HG03139 (cell line): ENCODE results near the gene IGHMBP2.
"Not testable (repeated sequence)": the region's sequence is repeated elsewhere in the genome, so short reads cannot be mapped to it uniquely, and the experiment has no call there.

ENCODE experiments used
- ATAC-seq: cut with Tn5 transposase; IDR thresholded peaks from one replicate; pipeline ENCODE4 v1.9.1; 2021; ENCODE audit not compliant: unreplicated experiment

Gene IGHMBP2

DNA sequence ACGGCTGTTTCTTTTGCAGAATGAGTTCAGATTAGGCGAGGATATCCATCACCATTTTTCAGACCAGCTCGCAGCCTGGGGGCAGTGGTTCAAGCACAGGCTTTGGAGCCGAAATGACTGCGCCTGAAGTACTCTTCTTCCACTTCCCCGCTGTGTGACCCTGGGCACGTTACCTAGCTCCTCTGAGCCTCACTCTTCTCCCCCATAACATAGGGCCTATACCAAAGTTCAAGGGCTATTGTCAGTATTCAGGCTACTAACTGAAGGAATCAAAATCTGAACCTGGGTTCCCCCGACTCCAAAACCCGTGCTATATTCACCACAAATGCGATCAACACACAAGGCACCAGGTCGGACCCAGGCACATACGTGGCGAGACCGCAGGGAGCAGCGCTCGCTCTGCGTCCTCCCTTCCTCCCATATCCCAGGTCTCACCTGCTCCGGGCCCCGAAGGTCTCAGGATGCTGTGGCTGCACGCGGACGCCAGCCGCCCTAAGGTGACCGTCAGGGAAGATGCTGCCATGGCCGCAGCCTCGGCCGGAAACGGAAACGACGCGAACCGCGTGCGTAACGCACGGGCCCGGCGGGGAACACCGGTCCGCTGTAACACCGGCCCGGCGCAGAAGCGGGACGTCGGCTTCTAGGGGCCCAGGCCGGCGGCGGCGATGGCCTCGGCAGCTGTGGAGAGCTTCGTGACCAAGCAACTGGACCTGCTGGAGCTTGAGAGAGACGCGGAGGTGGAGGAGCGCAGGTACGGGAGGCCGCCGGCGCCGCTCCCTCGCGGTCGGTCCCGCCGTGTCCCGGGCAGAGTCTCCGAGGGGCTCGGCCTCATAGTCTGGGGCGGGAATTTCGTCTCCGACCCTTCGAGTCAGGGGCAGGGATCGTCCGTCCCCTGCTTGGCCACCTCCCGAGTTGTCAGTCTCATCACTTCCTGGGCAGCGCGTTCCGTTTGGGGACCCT is at the start of gene IGHMBP2, which contains the start of gene MRPL21:
IGHMBP2 (plus strand) TSS at position 604 of the 960 bp plus-strand sequence; CDS start at position 666, 62 bp downstream.
MRPL21 (minus strand) TSS at position 545 of the 960 bp plus-strand sequence; CDS start at position 523, 22 bp downstream.
- peak; percentile 69 for ATAC-seq

DNA sequence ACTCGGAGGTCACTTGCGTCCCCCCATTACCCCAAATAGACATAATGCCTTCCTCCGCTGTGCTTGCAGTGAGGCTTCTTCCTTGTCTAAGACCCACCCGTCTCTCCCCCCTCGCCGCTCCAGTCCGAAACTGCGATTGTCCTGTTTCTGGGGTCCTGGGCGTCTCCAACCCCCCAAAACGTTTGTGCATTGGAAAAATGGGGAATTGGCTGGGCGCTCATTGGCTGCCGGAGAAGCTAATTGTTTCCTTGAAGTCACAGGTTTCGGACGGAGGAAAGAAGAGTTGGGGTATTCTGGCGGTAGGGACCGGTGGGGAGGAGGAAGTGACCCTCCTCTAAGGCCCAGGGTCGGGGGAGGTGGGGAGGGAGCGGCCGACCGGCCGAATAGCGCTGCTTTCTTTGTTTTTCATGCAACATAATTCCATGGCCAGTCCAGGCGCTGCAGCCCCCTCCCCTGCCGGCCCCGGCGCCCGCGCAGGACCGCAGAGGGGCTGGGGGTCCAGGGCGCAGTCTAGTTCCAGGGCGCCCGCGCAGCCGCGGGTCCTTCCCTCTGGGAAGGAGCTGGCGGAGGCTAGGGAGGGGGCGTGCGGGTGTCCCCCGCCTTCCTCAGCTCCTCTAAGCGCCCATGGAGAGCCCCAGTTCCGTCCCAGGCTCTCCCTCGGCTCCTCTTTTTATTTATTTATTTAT is 49.3 kb upstream of the IGHMBP2 start:
- ATAC-seq = no peak

GRCh38 chr11:68855205-68855981 is 48.3 kb upstream of the IGHMBP2 start:
- ATAC-seq = no peak

DNA sequence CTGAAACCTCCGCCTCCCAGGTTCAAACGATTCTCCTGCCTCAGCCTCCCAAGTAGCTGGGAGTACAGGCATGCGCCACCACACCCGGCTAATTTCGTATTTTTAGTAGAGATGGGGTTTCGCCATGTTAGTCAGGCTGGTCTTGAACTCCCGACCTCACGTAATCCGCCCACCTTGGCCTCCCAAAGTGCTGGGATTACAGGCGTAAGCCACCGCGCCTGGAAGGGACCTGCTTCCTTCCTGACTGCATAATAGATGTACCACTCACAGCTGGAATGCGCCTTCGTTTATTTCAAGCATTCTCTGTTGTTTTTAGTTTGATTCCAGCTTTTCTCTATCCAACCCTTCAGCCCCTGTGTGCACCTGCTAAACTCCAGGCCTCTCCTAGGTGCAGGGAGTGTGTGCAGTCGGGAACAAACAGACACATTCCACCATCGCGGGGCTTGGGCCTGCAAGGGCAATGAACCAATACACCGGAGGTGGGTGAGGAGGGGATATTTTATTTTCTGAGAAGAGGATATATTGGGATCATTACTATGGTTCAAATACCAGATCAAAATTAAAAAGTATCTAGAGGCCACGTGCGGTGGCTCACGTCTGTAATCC is 47.2 kb upstream of the IGHMBP2 start:
- not testable (repeated sequence) for ATAC-seq

DNA sequence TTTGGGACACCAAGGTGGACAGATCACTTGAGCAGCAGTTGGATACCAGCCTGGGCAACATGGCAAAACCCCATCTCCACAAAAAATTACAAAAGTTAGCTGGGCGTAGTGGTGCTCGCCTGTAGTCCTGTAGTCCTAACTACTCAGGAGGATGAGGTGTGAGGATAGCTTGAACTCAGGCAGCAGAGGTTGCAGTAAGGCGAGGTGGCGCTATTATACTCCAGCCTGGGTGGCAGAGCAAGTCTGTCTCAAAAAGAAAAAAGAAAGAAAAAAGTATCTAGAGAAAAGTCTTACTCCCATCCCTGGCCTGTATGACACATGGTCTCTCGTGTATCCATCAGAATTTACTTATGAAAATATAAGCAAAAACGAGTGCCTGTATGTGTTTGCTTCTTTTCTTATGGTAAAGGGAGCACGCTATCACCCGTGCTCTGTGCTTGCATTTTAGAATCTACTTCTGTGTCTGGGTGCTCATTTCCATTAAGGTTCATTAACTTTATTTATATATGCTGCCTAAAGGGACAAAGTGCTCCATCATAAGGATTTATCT is 46.6 kb upstream of the IGHMBP2 start:
- ATAC-seq = no peak

- no peak for ATAC-seq
Observed at GRCh38 chr11:68859123-68859522, 44.6 kb upstream of the IGHMBP2 start.

DNA sequence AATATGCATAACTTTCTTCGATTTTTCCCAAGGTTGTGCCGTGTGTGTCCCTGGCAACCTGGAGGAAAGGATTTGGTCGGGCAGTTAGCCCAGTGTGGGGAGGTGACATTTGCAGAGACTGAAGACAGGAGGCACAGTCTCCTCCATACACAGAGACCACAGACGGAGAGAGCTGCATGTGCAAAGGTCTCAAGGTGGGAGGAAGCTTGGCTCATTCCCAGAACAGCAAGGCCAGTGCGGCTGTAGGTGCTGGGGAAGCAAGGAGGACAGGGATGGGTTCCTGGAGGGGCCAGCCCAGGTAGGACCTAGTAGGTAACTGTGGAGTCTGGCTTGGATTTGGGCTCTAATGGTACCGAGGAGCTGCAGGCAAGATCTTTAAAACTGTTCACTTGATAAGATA is 41.3 kb upstream of the IGHMBP2 start:
- ATAC-seq = no peak

- ATAC-seq = no peak
Observed at GRCh38 chr11:68863553-68864265, 40.0 kb upstream of the IGHMBP2 start.

GRCh38 chr11:68865241-68865640 is 38.5 kb upstream of the IGHMBP2 start:
- ATAC-seq = no peak

GRCh38 chr11:68867066-68867465 is 36.6 kb upstream of the IGHMBP2 start:
- no peak for ATAC-seq

DNA sequence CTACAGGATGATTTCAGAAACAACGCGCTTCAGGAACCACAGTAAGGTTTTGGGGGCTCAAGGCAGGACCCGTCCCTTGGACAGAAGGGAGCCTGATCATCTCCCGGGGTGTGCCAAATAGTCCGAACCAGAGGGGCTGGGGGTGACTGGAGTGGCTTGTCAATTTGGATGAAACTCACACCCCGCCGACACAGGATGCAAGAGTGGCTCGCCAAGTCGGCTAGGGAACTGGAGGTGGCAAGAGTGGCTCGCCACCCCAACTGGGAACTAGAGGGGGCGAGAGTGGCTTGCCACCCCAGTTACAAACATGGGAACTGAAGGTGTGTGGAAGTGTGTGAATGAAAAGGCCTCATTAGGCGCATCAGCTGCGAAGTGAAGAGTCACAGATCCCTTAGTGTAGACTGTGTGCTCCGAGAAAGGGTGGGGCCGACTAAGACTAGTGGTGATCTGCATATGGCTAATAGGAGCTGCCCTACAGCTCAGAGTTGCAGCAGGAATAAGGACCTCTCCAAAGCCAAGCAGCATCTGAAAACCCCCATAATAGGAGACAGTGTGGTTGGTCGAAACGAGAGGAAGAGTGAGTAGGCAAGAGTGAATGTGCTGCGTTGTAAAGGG is 35.4 kb upstream of the IGHMBP2 start:
- no peak for ATAC-seq

DNA sequence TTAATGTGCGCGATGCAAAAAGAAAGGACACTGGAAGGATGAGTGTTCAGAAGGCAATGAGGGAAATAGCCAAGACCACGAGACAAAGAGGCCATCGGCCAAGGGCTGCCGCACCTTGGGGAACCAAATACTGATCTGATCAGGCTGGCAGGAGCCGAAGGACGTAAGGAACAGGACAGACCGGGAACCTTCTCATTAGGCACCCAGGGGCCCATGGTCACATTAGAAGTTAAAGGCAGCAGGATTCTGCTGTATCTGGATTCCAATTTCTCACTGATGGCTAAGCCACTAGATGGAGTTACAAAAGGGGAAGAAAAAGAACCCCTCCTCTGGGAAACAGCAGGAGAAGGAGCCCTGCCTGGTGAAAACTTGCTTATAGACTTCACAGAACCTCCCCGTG is 33.2 kb upstream of the IGHMBP2 start:
- no peak for ATAC-seq

- ATAC-seq = no peak
Observed at GRCh38 chr11:68872216-68873003, 31.3 kb upstream of the IGHMBP2 start.

- ATAC-seq = no peak
Observed at GRCh38 chr11:68878022-68878421, 25.7 kb upstream of the IGHMBP2 start.

- no peak for ATAC-seq
Observed at GRCh38 chr11:68880851-68881250, 22.8 kb upstream of the IGHMBP2 start.

DNA sequence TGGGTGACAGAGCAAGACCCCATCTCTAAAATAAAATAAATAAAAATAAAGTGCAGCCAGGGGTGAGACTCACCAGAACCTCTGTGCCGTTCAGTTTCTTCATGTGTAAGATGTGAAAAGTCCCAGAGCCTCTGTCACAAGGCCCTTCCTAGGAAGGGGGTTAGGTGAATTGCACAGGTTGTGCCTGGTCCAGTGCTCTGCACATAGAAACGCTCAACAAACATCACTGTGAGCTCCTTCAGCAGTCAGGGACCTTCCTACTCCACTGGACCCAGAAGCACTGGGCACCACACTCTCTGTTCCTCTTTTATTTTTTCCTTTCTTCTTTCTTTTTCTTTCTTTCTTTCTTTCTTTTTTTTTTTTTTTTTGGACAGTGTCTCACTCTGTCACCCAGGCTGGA is 22.4 kb upstream of the IGHMBP2 start:
- no peak for ATAC-seq

DNA sequence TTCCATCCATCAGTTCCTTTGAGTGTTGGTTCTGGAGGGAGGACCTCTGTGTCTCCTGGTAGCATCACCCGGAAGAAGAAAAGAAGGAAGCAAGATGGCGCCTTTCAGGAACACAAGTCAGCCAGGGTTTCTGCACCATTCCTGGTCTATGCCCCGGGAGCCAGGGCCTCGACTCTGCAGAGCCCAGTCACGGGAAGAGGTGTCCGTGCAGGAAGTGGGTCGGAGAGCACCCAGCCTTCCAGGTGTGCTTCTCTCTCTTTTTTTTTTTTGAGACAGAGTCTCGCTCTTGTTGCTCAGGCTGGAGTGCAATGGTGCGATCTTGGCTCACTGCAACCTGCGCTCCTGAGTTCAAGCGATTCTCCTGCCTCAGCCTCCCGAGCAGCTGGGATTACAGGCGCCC is 21.3 kb upstream of the IGHMBP2 start:
- no peak for ATAC-seq

DNA sequence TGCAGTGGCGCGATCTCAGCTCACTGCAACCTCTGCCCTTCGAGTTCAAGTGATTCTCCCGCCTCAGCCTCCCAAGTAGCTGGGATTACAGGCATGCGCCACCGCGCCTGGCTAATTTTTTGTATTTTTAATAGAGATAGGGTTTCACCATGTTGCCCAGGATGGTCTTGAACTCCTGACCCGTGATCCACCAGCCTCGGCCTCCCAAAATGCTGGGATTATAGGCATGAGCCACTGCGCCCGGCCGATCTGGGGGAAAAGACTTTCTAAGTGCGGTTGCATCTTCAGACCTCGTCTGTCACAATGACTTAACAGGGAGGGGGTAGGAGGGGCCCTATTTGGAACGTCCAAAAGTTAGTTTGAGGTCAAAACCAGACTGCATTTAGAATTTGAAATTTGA is 18.9 kb upstream of the IGHMBP2 start:
- ATAC-seq = not testable (repeated sequence)
